K562 (cell line): Measurements from ENCODE around the gene GRB10. TPM values are rescaled to one million over a fixed set of nuclear protein-coding genes. Genes with fewer than 3 reads are reported as not detected.

Experiments
- ATAC-seq: fragments of 200-7000 bp; cut with Tn5 transposase; 3 replicates; pipeline ENCODE4 v1.9.1; 2020; ENCODE audit warnings: moderate library complexity
- BruUV-seq: library from RNA; stranded (reverse); fragments of 400-500 nt; replicated peaks from 2 replicates; lab custom pipeline; 2021; lab: Mats Ljungman, UMichigan
- CTCF ChIA-PET: fragments of 300-600 bp; formaldehyde crosslinking; extraction: SDS; loops from one replicate; lab custom pipeline; 2021; ENCODE audit warnings: low intra/inter-chr PET ratio; lab: Yijun Ruan, JAX
- POLR2A ChIA-PET: fragments of 300-600, 350-650 bp; sonication (Branson Sonifier 250); formaldehyde crosslinking; extraction: SDS; loops from one replicate; lab custom pipeline; 2021; ENCODE audit warnings: antibody characterized with exemption, inconsistent platforms; lab: Yijun Ruan, JAX
- DNase-seq, 4 experiments: peaks; one replicate each; pipeline versions ENCODE4 v3.0.0 to v3.0.0-alpha.2; 2011 to 2018; ENCODE audit warnings: low spot score in 3 of 4, mixed read lengths in 3 of 4; ENCODE audit errors: extremely low read depth in 1 of 4
- FAIRE-seq: peaks from 2 replicates; lab custom pipeline; 2011; peaks lifted over from hg19 to GRCh38; lab: Jason Lieb, UNC
- H2AFZ ChIP-seq: 2 replicates; pipeline ENCODE4 v1.6.0; 2011; ENCODE audit warnings: low read depth, low read length, control low read depth, inconsistent platforms
- H3K27ac ChIP-seq: fragments of 200-600 bp; 3 replicates; pipeline ENCODE4 v1.8.0; 2011; ENCODE audit warnings: low read depth, mild to moderate bottlenecking, control low read depth, inconsistent platforms, low read length, moderate library complexity, mixed read lengths; ENCODE audit errors: extremely low read depth
- H3K27me3 ChIP-seq, 2 experiments: fragments of 300-600 bp in 1 of 2; 2 replicates in 1 of 2; 3 replicates in 1 of 2; pipeline versions ENCODE4 v1.6.0 to v1.8.0; 2011; ENCODE audit warnings: inconsistent platforms in 2 of 2, low read length in 2 of 2, mild to moderate bottlenecking in 1 of 2, mixed read lengths in 1 of 2, moderate library complexity in 1 of 2; ENCODE audit not compliant: control insufficient read depth in 2 of 2, insufficient read depth in 2 of 2
- H3K36me3 ChIP-seq: fragments of 300-600 bp; 3 replicates; pipeline ENCODE4 v1.8.0; 2011; ENCODE audit warnings: mild to moderate bottlenecking, low read length, inconsistent platforms; ENCODE audit not compliant: control insufficient read depth, insufficient read depth
- H3K4me1 ChIP-seq, 2 experiments: fragments of 200-600 bp in 1 of 2; replicated peaks in 1 of 2; 2 replicates in 1 of 2; 3 replicates in 1 of 2; pipeline versions ENCODE4 v1.5.1 to v1.8.0; 2011; ENCODE audit warnings: inconsistent platforms in 2 of 2, low read length in 2 of 2, mild to moderate bottlenecking in 1 of 2, mixed read lengths in 1 of 2, moderate library complexity in 1 of 2; ENCODE audit not compliant: control insufficient read depth in 2 of 2, insufficient read depth in 2 of 2
- H3K4me2 ChIP-seq: 2 replicates; pipeline ENCODE4 v1.6.1; 2011; ENCODE audit warnings: low read length, control low read depth, inconsistent platforms, mixed read lengths; ENCODE audit not compliant: insufficient read depth
- H3K4me3 ChIP-seq: fragments of 200-600 bp; sonication (generic), shearing (Covaris generic); 2 replicates; pipeline ENCODE4 v1.5.1; 2016; ENCODE audit warnings: control low read depth, inconsistent platforms
- H3K79me2 ChIP-seq: fragments of 200-600 bp; 3 replicates; pipeline ENCODE4 v1.8.0; 2011; ENCODE audit warnings: low read length, inconsistent platforms; ENCODE audit not compliant: control insufficient read depth, insufficient read depth
- H3K9ac ChIP-seq, 2 experiments: 2 replicates each; pipeline versions ENCODE4 v1.6.0 to v1.6.1; 2011; ENCODE audit warnings: low read depth in 2 of 2, low read length in 2 of 2, control low read depth in 1 of 2, inconsistent platforms in 1 of 2, mild to moderate bottlenecking in 1 of 2, mixed read lengths in 1 of 2; ENCODE audit not compliant: insufficient read depth in 1 of 2
- H3K9me1 ChIP-seq: one replicate; pipeline ENCODE4 v1.6.0; 2011; ENCODE audit warnings: inconsistent platforms, mild to moderate bottlenecking, low read length, moderate library complexity; ENCODE audit not compliant: control insufficient read depth, insufficient read depth
- H3K9me3 ChIP-seq: replicated peaks from 2 replicates; pipeline ENCODE4 v1.5.1; 2011; ENCODE audit warnings: low read depth, low read length, inconsistent platforms; ENCODE audit not compliant: control insufficient read depth, insufficient read depth
- H4K20me1 ChIP-seq: replicated peaks from 2 replicates; pipeline ENCODE4 v1.6.1; 2011; ENCODE audit warnings: low read length, inconsistent platforms, mixed read lengths; ENCODE audit not compliant: control insufficient read depth, insufficient read depth
- FOXA3 ChIP-seq, 2 experiments: fragments of 450-650 bp in 1 of 2; sonication (generic) in 1 of 2; formaldehyde crosslinking; IDR thresholded peaks in 1 of 2; conservative IDR thresholded peaks in 1 of 2; 2 replicates each; pipeline versions ENCODE4 v1.4.0 to v1.8.0; 2020 to 2022; ENCODE audit warnings: mild to moderate bottlenecking in 2 of 2, missing genetic modification reagents in 1 of 2
- GABPA ChIP-seq: fragments of 200-800 bp; sonication (Bioruptor generic); conservative IDR thresholded peaks from 2 replicates; pipeline ENCODE4 v1.6.1; 2016; ENCODE audit warnings: low read depth, missing genetic modification characterization, missing compliant biosample characterization
- MEIS2 ChIP-seq: fragments of 450-650 bp; IDR thresholded peaks from 2 replicates; pipeline ENCODE4 v1.6.1; 2014; ENCODE audit warnings: mild to moderate bottlenecking; ENCODE audit not compliant: partially characterized antibody
- WGBS: fragments of 100-300 bp; shearing (Covaris generic); methylation state at CpG from one replicate; pipeline ENCODE4 v1.1.6; 2016; ENCODE audit warnings: low coverage, mixed read lengths; ENCODE audit not compliant: insufficient coverage; ENCODE audit errors: missing lambda C conversion rate; 5-methylcytosine and 5-hydroxymethylcytosine counted together
- in situ Hi-C: fragments of 300-500 bp; cut with MboI; formaldehyde crosslinking; loops from 4 replicates; pipeline ENCODE4 v1.15.0; 2018; ENCODE audit warnings: inconsistent platforms, mixed read lengths
- intact Hi-C: fragments of 100-400 bp; cut with micrococcal nuclease; formaldehyde crosslinking; loops from 2 replicates; pipeline ENCODE4 v1.14.2; 2022
- polyA plus RNA-seq, 8 experiments: library from polyadenylated mRNA; depleted of rRNA in 4 of 8; stranded (reverse) in 5 of 8; unstranded in 3 of 8; fragments of >200 nt; fragmentation: Nextera tagmentation in 2 of 8; fragmentation: Illumina TruSeq in 1 of 8; extraction: Ambion mirVana in 2 of 8; extraction: Trizol in 1 of 8; gene quantifications; 2 replicates each; pipeline versions ENCODE4 v1.2.1 to v1.2.3, GENCODE V29; 2011 to 2014; ENCODE audit warnings: inconsistent platforms in 1 of 8, missing spikeins in 1 of 8
- total RNA-seq, 7 experiments: library from RNA; depleted of rRNA in 6 of 7; stranded (reverse); fragments of >200 nt in 6 of 7; fragmentation: Illumina TruSeq in 2 of 7; extraction: Trizol in 2 of 7; gene quantifications; 2 replicates each; pipeline versions ENCODE4 v1.2.1 to v1.2.3, GENCODE V29; 2011 to 2021; ENCODE audit warnings: low replicate concordance in 1 of 7
- TF ChIP-seq, protein P1 (sequence below), 2 experiments: IDR thresholded peaks in 1 of 2; conservative IDR thresholded peaks in 1 of 2; 2 replicates each; pipeline ENCODE4 v1.6.1; 2016; ENCODE audit warnings: low read depth in 2 of 2, mild to moderate bottlenecking in 1 of 2, missing compliant biosample characterization in 1 of 2, missing genetic modification characterization in 1 of 2, moderate library complexity in 1 of 2
- TF ChIP-seq, protein P2 (sequence below): sonication (generic); formaldehyde crosslinking; IDR thresholded peaks from 2 replicates; pipeline ENCODE4 v1.8.1; 2023; ENCODE audit warnings: missing genetic modification reagents, mild to moderate bottlenecking, borderline replicate concordance
- TF ChIP-seq, protein P3 (sequence below): fragments of 150-350 bp; conservative IDR thresholded peaks from 2 replicates; pipeline ENCODE4 v1.6.1; 2014; ENCODE audit warnings: low read length

The GRB10 gene
- total and polyA plus RNA-seq, 9 of the 15 experiments (the other 6 are each of a cell fraction or from before 2014, with no cell fraction given) = 8.9 to 88.5 (median 40.7) TPM

GRCh38 chr7:50822110-50822509 is 39.4 kb upstream of the GRB10 start:
- BruUV-seq = no TSS peak
- no peaks in the 10 kb centered on the region for H3K36me3 ChIP-seq
- no peak for DNase-seq
- H2AFZ ChIP-seq = no peak overlapping the region
- in situ Hi-C loops = no loop called here
- no peak overlapping the region for H3K4me3 ChIP-seq
- 11% methylated on average over 5 of the region's 5 CpGs for WGBS
- intact Hi-C loops = no loop called here
- FAIRE-seq = peak; percentile 6
- ATAC-seq = no peak
- POLR2A ChIA-PET = interaction anchor here (0.7 to 1.0 kb wide), 2 partner anchors 12 kb away, joined by 3 to 5 read pairs; no protein-coding TSS in a partner anchor
- H4K20me1 ChIP-seq = no peaks in the 10 kb centered on the region
- no peaks in the 10 kb centered on the region; a peak in 2 of 5 replicates for H3K4me1 ChIP-seq
- H3K79me2 ChIP-seq = no peaks in the 10 kb centered on the region
- H3K9me3 ChIP-seq = no peaks in the 10 kb centered on the region
- CTCF ChIA-PET = no interaction called here
- no peak overlapping the region for H3K27ac ChIP-seq
- peaks cover 13 to 34% of the 10 kb centered on the region in 2 experiments for H3K27me3 ChIP-seq
- TF ChIP-seq, protein P1, sequence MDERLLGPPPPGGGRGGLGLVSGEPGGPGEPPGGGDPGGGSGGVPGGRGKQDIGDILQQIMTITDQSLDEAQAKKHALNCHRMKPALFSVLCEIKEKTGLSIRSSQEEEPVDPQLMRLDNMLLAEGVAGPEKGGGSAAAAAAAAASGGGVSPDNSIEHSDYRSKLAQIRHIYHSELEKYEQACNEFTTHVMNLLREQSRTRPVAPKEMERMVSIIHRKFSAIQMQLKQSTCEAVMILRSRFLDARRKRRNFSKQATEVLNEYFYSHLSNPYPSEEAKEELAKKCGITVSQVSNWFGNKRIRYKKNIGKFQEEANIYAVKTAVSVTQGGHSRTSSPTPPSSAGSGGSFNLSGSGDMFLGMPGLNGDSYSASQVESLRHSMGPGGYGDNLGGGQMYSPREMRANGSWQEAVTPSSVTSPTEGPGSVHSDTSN (CRISPR knock-in tag; IDR thresholded peaks at IDR 0.05; ENCODE audit: low read depth) = no peak
- TF ChIP-seq, protein P1 (tag; conservative IDR thresholded peaks at IDR 0.05; ENCODE audit: low read depth) = peak; percentile 83
- TF ChIP-seq, protein P2, sequence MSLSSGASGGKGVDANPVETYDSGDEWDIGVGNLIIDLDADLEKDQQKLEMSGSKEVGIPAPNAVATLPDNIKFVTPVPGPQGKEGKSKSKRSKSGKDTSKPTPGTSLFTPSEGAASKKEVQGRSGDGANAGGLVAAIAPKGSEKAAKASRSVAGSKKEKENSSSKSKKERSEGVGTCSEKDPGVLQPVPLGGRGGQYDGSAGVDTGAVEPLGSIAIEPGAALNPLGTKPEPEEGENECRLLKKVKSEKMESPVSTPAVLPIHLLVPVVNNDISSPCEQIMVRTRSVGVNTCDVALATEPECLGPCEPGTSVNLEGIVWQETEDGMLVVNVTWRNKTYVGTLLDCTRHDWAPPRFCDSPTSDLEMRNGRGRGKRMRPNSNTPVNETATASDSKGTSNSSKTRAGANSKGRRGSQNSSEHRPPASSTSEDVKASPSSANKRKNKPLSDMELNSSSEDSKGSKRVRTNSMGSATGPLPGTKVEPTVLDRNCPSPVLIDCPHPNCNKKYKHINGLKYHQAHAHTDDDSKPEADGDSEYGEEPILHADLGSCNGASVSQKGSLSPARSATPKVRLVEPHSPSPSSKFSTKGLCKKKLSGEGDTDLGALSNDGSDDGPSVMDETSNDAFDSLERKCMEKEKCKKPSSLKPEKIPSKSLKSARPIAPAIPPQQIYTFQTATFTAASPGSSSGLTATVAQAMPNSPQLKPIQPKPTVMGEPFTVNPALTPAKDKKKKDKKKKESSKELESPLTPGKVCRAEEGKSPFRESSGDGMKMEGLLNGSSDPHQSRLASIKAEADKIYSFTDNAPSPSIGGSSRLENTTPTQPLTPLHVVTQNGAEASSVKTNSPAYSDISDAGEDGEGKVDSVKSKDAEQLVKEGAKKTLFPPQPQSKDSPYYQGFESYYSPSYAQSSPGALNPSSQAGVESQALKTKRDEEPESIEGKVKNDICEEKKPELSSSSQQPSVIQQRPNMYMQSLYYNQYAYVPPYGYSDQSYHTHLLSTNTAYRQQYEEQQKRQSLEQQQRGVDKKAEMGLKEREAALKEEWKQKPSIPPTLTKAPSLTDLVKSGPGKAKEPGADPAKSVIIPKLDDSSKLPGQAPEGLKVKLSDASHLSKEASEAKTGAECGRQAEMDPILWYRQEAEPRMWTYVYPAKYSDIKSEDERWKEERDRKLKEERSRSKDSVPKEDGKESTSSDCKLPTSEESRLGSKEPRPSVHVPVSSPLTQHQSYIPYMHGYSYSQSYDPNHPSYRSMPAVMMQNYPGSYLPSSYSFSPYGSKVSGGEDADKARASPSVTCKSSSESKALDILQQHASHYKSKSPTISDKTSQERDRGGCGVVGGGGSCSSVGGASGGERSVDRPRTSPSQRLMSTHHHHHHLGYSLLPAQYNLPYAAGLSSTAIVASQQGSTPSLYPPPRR (CRISPR knock-in tag) = no peak
- TF ChIP-seq FOXA3 (CRISPR knock-in tag; conservative IDR thresholded peaks at IDR 0.05 in 1 of 2, IDR thresholded peaks at IDR 0.05 in 1 of 2) (peak in 1 of 2 experiments; percentile 78; a peak in 2 of 4 replicates), MEIS2 (peak; percentile 77), GABPA (0 out of 2 replicates have a peak, but pooled peaks have one; percentile 7)
- TF ChIP-seq, protein P3, sequence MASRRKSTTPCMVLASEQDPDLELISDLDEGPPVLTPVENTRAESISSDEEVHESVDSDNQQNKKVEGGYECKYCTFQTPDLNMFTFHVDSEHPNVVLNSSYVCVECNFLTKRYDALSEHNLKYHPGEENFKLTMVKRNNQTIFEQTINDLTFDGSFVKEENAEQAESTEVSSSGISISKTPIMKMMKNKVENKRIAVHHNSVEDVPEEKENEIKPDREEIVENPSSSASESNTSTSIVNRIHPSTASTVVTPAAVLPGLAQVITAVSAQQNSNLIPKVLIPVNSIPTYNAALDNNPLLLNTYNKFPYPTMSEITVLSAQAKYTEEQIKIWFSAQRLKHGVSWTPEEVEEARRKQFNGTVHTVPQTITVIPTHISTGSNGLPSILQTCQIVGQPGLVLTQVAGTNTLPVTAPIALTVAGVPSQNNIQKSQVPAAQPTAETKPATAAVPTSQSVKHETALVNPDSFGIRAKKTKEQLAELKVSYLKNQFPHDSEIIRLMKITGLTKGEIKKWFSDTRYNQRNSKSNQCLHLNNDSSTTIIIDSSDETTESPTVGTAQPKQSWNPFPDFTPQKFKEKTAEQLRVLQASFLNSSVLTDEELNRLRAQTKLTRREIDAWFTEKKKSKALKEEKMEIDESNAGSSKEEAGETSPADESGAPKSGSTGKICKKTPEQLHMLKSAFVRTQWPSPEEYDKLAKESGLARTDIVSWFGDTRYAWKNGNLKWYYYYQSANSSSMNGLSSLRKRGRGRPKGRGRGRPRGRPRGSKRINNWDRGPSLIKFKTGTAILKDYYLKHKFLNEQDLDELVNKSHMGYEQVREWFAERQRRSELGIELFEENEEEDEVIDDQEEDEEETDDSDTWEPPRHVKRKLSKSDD = no peak
- no peaks in the 10 kb centered on the region for H3K9me1 ChIP-seq
- H3K4me2 ChIP-seq = no peak overlapping the region
- H3K9ac ChIP-seq = no peak overlapping the region
